Kidney epithelial cell (primary cell): ENCODE measurements around the gene PBX4. TPM values are rescaled to one million over a fixed set of nuclear protein-coding genes. Genes with fewer than 3 reads are reported as not detected.

ENCODE experiments used
- DNase-seq: peaks from one replicate; pipeline ENCODE4 v3.0.0-alpha.2; 2010; ENCODE audit warnings: low read depth
- H3K27me3 ChIP-seq: 2 replicates; pipeline ENCODE4 v1.6.0; 2011; ENCODE audit warnings: low read length; ENCODE audit not compliant: control insufficient read depth, insufficient read depth
- H3K36me3 ChIP-seq: 2 replicates; pipeline ENCODE4 v1.5.1; 2011; ENCODE audit warnings: low read length; ENCODE audit not compliant: control insufficient read depth, insufficient read depth
- H3K4me3 ChIP-seq: 2 replicates; pipeline ENCODE4 v1.5.1; 2011; ENCODE audit warnings: low read depth, mild to moderate bottlenecking, control low read depth, low read length
- CTCF ChIP-seq: IDR thresholded peaks from 2 replicates; pipeline ENCODE4 v1.5.1; 2011; ENCODE audit warnings: mild to moderate bottlenecking, moderate library complexity, low read length, control low read depth, inconsistent platforms; ENCODE audit not compliant: insufficient read depth, poor library complexity, severe bottlenecking
- total RNA-seq: library from RNA; depleted of rRNA; stranded (reverse); fragments of >200 nt; gene quantifications from 2 replicates; pipeline ENCODE4 v1.2.3, GENCODE V29; 2015

PBX4 gene
- total RNA-seq, 1 donor from 2014 or later: 1.7 TPM

DNA sequence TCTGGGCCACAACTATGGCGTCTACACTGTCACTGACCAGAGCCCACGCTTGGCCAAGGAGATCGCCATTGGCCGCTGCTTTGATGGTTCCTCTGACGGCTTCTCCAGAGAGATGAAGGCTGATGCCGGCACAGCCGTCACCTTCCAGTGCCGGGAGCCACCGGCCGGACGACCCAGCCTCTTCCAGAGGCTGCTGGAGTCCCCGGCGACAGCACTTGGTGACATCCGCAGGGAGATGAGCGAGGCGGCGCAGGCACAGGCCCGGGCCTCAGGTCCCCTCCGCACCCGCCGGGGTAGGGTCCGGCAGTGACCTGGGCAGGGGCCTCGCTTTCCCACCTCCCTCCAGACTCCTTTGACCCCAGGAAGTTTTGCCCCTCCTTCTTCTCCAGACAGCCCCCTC is 72.8 kb downstream of the PBX4 start:
- no peak for DNase-seq
- Histone ChIP-seq H3K4me3 (no peak overlapping the region), H3K27me3 (peaks cover 19% of the 10 kb centered on the region), H3K36me3 (no peaks in the 10 kb centered on the region)
- TF ChIP-seq CTCF: no peak

DNA sequence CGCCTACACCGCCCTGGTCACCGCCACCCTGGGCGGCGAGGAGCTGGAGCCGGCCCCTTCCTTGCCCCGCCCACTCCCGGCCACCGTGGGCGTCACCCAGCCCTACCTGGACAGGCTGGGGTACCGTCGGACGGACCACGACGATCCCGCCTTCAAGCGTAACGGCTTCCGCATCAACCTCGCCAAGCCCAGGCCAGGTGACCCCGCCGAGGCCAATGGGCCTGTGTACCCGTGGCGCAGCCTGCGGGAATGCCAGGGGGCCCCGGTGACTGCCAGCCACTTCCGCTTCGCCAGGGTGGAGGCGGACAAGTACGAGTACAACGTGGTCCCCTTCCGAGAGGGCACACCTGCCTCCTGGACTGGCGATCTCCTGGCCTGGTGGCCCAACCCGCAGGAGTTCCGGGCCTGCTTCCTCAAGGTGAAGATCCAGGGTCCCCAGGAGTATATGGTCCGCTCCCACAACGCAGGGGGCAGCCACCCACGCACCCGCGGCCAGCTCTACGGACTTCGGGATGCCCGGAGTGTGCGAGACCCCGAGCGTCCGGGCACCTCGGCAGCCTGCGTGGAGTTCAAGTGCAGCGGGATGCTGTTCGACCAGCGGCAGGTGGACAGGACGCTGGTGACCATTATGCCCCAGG is 73.4 kb downstream of the PBX4 start:
- no peaks in the 10 kb centered on the region for H3K36me3 ChIP-seq
- DNase-seq: no peak
- H3K27me3 ChIP-seq: peaks cover 25% of the 10 kb centered on the region
- H3K4me3 ChIP-seq: no peak overlapping the region
- no peak for TF ChIP-seq CTCF

- H3K36me3 ChIP-seq: no peaks in the 10 kb centered on the region
- H3K27me3 ChIP-seq: peaks cover 32% of the 10 kb centered on the region
- H3K4me3 ChIP-seq: no peak overlapping the region
- DNase-seq: no peak
- no peak for TF ChIP-seq CTCF
Observed at GRCh38 chr19:19544257-19544953, 74.1 kb downstream of the PBX4 start.

DNA sequence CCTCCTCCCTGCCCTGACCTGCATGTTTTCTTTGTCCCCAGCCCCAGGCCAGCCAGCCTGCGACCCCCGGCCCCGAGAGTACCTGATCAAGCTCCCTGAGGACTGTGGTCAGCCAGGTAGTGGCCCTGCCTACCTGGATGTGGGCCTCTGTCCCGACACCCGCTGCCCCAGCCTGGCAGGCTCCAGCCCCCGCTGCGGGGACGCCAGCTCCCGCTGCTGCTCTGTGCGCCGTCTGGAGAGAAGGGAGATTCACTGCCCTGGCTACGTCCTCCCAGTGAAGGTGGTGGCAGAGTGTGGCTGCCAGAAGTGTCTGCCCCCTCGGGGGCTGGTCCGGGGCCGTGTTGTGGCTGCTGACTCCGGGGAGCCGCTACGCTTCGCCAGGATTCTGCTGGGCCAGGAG is 74.8 kb downstream of the PBX4 start:
- H3K4me3 ChIP-seq: no peak overlapping the region
- no peaks in the 10 kb centered on the region for H3K36me3 ChIP-seq
- peaks cover 37% of the 10 kb centered on the region for H3K27me3 ChIP-seq
- no peak for DNase-seq
- TF ChIP-seq CTCF: no peak

DNA sequence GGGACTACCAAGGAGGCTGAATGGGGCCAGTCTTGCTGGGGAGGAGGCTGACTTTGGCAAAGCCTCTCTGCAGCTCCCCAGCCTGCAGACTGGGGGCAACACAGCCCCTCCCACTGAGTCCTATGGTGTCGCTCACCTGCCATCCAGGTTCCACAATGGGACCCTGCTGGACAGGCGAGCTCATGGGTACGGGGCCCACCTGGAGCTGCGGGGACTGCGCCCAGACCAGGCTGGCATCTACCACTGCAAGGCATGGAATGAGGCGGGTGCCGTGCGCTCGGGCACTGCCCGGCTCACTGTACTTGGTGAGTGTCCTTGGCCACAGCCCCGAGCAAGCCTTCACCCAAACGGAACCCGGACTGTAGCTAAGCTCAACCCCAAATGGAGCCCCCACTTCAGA is 75.4 kb downstream of the PBX4 start:
- TF ChIP-seq CTCF: no peak
- Histone ChIP-seq H3K27me3 (peaks cover 43% of the 10 kb centered on the region), H3K36me3 (no peaks in the 10 kb centered on the region), H3K4me3 (no peak overlapping the region)
- DNase-seq: no peak

GRCh38 chr19:19542507-19542906 is 76.0 kb downstream of the PBX4 start:
- Histone ChIP-seq H3K27me3 (peaks cover 47% of the 10 kb centered on the region), H3K36me3 (no peaks in the 10 kb centered on the region), H3K4me3 (no peak overlapping the region)
- DNase-seq: no peak
- no peak for TF ChIP-seq CTCF
